Activated CD4-positive, alpha-beta T cell treated with anti-CD3 and anti-CD28 coated beads, Interleukin-2, amount 50 U/mL, for 48 hours (primary cell): ENCODE results near the gene TPSG1.

Experiments used
- DNase-seq, 2 experiments: peaks; one replicate each; pipeline ENCODE4 v3.0.0-alpha.2; 2020

The TPSG1 gene

DNA sequence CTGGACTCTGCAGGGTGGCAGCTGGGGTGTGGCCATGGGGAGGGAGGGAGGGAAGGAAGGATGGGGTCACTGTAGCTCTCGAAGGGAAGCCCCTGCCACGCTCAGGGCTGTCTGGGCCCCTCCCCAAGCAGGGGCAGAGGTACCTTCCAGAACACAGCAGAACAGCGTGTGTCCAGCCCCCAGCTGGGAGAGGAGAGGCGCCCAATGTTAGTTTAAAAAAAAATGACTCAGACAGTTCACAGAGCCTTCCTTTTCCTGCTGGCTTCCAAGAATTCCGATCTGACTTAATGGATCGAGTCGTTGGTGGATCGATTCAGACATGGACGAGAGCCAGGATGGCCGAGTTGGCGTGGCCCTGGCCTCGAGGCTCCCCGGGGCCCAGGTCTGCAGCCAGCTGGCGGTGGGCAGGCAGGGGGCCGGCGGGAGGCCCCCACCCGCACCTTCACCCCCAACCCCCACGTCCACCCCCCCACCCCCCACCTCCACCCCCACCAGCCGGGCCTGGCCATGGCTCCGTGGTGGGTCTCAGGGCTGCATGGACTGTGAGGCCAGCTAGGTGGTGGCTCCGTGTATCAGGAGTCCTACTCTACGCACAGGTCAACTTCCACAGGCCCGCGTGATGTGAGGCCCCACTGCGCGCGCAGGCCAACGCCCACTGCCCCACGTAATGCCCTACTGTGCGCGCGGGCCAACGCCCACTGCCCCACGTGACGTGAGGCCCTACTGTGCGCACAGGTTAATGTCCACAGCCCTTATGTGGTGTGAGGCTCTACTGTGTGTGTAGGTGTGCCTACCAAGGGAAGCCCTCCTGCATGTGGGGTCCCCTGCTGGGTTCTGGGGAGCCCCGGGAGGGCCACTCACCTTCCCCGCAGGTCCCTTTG, 50.4 kb downstream of the TPSG1 start:
- no peak for DNase-seq

DNA sequence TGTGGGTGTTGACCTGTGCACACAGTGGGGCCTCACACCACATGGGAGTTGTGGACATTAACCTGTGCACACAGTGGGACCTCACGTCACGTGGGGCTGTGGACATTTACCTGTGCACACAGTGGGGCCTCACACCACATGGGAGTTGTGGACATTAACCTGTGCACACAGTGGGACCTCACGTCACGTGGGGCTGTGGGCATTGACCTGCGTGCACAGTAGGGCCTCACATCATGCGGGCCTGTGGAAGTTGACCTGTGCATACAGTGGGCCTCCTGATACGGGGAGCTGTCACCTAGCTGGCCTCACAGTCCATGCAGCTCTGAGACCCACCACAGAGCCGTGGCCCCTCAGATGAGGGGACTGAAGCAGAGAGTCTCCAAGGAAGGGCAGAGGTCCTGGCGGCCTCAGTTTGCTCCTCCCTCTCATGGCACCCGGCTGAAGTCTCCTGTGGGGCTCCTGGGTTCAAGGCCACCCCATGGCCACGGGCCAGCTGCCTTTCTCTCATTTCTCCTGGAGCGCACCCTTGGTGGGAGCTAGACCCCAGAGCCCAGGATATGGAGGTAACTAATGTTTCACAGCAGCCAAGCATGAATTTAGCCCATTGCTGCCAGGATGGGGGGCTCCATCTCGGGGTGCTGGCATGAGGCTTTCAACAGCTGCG, 51.1 kb downstream of the TPSG1 start:
- no peak for DNase-seq

DNA sequence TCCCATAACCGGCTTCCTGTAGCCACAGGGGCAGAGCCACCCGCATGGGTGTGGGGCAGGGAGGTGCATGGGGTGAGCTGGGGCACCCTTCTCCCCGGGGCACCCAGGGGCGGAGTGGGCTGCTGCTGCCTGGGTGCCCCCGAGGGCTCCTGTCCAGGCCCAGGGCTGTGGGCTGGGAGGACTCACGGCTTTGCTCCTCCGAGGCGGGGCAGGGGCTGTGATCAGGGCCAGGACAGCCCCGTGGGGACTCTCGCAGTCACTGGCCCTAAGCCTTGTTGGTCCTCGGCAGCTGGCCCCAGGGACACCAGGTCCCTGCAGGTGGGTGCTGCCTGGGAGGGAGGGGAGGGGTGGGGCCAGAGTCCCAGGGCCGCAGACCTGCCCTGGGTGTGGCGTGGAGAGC, 52.4 kb downstream of the TPSG1 start:
- DNase-seq, result no peak

DNA sequence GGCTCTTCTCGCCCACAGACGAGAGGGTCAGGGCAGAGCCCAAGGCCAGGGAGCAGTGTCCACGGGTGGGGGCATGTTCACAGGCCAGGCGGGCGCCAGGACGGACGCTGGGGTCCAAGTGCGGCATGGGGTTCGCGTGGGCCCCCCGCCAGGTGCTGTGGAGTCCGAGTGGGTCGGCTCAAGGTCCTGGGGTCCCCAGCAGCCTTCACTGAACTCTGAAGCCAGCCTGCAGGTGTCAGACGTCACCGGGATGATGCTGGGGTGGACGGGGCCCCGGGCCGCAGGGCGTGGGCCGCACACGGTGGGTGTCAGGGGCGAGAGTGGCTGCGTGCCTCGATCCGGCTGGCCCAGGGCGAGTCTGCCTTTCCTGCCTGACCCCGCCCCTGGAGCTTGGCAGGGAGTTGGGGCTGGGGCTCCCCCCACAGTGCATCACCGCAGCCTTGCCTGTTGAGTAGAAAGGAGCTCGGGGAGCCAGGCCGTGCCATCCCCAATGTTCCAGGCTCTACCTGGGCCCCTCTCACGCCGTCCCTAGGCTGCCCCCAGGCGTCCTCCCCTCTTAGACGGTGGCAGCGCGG, 53.1 kb downstream of the TPSG1 start:
- DNase-seq, result no peak
